Right atrium auricular region (tissue), 2 donors: Measurements from ENCODE around the gene NEDD4L. TPM values are rescaled to one million over a fixed set of nuclear protein-coding genes. Genes with fewer than 3 reads are reported as not detected.
A peak's percentile ranks its signal among the peaks of the same experiment; 100 is the strongest.

Source experiments
- DNase-seq: peaks from one replicate; pipeline ENCODE4 v3.0.0-alpha.2; 2019; ENCODE audit warnings: low spot score
- H3K27ac ChIP-seq, 2 donors: fragments of 200-600 bp; sonication (generic); 1 replicate in 1 of 2; 2 replicates in 1 of 2; pipeline ENCODE4 v1.5.1; 2016 to 2019
- H3K27me3 ChIP-seq, 2 donors: fragments of 200-600 bp; sonication (generic); one replicate each; pipeline versions ENCODE4 v1.5.1 to v1.6.0; 2017 to 2019
- H3K36me3 ChIP-seq: fragments of 200-600 bp; sonication (generic); one replicate; pipeline ENCODE4 v1.5.1; 2016
- H3K4me1 ChIP-seq, 2 donors: fragments of 200-600 bp; sonication (generic); one replicate each; pipeline versions ENCODE4 v1.5.1 to v1.6.0; 2017 to 2019
- H3K4me3 ChIP-seq, 2 donors: fragments of 200-600 bp; sonication (generic); 1 replicate in 1 of 2; 2 replicates in 1 of 2; pipeline ENCODE4 v1.5.1; 2017 to 2019; ENCODE audit warnings: mild to moderate bottlenecking in 1 of 2, moderate library complexity in 1 of 2
- H3K9me3 ChIP-seq, 2 donors: fragments of 200-600 bp; sonication (generic); one replicate each; pipeline ENCODE4 v1.5.1; 2019
- total RNA-seq, 2 donors: library from RNA; depleted of rRNA; stranded (reverse); fragments of >200 nt; gene quantifications; one replicate each; pipeline ENCODE4 v1.1.0, GENCODE V29; 2016
- TF ChIP-seq, protein P1 (sequence below), 2 donors: fragments of 200-600 bp; sonication (generic); IDR thresholded peaks; one replicate each; pipeline ENCODE4 v1.5.1; 2019; ENCODE audit warnings: antibody characterized with exemption in 2 of 2

Gene NEDD4L
- total RNA-seq, 2 donors from 2014 or later, result 45.0 to 68.0 TPM

DNA sequence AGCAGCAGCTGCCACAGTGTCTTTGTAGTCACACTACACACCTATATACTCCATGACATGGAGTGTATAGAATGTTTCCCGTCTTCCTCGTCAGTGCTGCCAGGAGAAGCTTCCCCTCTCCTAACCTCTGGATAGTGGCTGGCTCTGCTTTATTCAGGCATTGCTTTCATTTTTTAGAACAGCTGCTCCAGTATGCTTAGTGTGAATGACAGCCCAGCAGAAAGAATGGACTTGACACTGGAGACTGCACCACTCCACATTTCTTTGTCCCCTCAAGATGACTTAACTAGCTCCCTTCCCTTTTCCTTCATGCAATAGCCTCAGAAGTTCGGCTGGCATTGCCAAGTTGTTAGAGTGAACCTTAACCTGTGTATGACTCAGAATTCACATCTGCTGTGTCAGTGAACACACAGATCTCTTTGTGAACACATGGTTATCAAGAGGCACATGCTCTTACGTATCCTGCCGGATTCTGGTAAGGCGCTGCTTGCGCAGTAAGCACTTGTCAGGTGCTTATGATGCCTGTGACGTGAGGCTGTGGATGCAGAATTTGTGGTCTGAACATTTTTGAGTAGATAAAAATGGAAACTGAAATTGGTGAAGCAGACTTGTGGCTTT is 73.9 kb downstream of the NEDD4L start:
- peak; percentile 71 for DNase-seq
- TF ChIP-seq, protein P1, sequence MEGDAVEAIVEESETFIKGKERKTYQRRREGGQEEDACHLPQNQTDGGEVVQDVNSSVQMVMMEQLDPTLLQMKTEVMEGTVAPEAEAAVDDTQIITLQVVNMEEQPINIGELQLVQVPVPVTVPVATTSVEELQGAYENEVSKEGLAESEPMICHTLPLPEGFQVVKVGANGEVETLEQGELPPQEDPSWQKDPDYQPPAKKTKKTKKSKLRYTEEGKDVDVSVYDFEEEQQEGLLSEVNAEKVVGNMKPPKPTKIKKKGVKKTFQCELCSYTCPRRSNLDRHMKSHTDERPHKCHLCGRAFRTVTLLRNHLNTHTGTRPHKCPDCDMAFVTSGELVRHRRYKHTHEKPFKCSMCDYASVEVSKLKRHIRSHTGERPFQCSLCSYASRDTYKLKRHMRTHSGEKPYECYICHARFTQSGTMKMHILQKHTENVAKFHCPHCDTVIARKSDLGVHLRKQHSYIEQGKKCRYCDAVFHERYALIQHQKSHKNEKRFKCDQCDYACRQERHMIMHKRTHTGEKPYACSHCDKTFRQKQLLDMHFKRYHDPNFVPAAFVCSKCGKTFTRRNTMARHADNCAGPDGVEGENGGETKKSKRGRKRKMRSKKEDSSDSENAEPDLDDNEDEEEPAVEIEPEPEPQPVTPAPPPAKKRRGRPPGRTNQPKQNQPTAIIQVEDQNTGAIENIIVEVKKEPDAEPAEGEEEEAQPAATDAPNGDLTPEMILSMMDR (IDR thresholded peaks at IDR 0.05), result no peak
- Histone ChIP-seq H3K27me3 (no peaks in the 10 kb centered on the region), H3K4me1 (peaks cover 0 to 17% of the 10 kb centered on the region in 2 donors), H3K27ac (peak overlapping the region; percentile 69 to 78), H3K36me3 (no peaks in the 10 kb centered on the region), H3K9me3 (no peaks in the 10 kb centered on the region), H3K4me3 (no peak overlapping the region)

DNA sequence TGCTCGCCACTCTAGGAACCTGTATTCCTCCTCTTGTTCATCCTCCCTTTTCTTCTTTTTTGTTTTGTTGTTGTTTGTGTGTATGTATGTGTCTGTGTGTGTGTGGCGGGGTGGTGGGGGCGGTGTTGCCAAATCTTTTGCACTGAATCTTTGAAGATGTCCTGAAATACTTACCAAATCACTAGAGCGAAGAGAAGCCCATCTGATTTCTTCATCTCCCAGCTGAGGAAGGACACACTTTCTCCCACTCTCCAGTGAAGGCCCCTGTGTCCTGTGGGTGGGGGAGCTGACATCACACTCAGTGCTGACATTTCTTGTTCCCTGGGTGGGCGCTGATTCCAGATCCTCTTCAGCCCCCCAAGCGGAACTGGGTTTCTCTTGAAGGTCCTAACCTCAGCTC is 74.5 kb downstream of the NEDD4L start:
- TF ChIP-seq, protein P1 (IDR thresholded peaks at IDR 0.05), result no peak
- Histone ChIP-seq H3K27me3 (no peaks in the 10 kb centered on the region), H3K27ac (peak overlapping the region; percentile 69 to 78), H3K4me1 (peaks cover 0 to 17% of the 10 kb centered on the region in 2 donors), H3K9me3 (no peaks in the 10 kb centered on the region), H3K4me3 (no peak overlapping the region), H3K36me3 (no peaks in the 10 kb centered on the region)
- no peak for DNase-seq

DNA sequence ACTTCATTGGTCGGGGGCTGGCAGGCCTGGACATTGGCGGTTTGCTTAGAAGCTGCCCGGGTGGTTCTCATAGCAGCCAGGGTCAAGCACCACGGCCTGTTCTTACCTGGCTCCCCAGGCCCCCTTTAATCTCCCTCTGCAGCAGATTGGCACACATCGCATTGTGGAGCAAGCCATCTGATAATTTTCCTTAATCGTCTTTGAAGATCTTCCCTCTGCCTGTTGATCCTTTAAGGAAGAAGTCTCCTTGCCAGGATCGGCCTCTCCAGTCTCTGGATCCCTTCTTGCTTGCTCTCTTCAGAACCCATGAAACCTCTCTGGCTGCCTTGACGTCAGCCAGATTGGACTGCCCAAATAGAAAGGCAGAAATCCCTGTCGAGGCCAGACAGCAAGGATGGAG is 75.8 kb downstream of the NEDD4L start:
- H3K27ac ChIP-seq, result no peak overlapping the region
- H3K27me3 ChIP-seq, result no peaks in the 10 kb centered on the region
- no peak overlapping the region for H3K4me3 ChIP-seq
- peaks cover 0 to 17% of the 10 kb centered on the region in 2 donors for H3K4me1 ChIP-seq
- no peak for DNase-seq
- TF ChIP-seq, protein P1 (IDR thresholded peaks at IDR 0.05), result no peak
- no peaks in the 10 kb centered on the region for H3K36me3 ChIP-seq
- H3K9me3 ChIP-seq, result no peaks in the 10 kb centered on the region

DNA sequence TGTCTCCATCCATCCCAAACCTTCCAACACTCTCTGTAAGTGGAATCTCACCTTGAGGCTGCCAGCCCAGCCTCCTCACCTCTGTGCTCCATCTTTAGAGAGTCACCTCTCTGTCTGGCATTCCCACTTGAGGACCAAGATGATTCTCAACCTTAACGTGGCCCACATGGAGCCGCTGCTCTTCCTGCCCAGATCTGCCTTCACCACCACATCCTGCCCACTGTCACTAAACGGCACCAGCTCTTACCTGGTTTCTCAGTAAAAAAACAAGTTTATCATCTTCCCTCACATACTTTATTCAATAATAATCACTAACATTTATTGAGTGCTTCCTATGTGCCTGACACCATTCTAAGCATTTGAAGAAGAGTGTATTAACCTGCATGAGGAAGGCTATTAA is 80.4 kb downstream of the NEDD4L start:
- Histone ChIP-seq H3K4me1 (no peaks in the 10 kb centered on the region), H3K27me3 (no peaks in the 10 kb centered on the region), H3K36me3 (no peaks in the 10 kb centered on the region), H3K27ac (no peak overlapping the region), H3K4me3 (no peak overlapping the region), H3K9me3 (no peaks in the 10 kb centered on the region)
- no peak for DNase-seq
- TF ChIP-seq, protein P1 (IDR thresholded peaks at IDR 0.05), result no peak

DNA sequence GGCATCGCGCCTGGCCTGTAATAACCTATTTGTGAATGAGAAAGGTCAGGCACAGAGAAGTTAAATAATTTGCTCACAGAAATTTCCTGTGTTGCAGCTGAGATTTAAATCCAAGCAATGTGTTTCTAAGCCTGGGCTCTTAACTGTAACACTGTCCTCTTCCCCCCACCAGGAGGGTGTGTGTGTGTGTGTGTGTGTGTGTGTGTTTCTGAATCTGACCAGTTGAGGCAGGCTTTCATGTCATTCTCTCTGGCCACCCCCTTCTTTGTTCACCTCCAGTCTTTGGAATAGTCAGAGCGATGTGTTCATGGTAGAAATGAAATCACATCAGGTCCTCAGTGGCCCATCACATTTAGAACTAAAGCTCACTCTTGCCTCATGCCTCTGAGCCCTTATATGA is 81.2 kb downstream of the NEDD4L start:
- no peak overlapping the region for H3K27ac ChIP-seq
- no peaks in the 10 kb centered on the region for H3K27me3 ChIP-seq
- no peaks in the 10 kb centered on the region for H3K4me1 ChIP-seq
- no peaks in the 10 kb centered on the region for H3K36me3 ChIP-seq
- TF ChIP-seq, protein P1 (IDR thresholded peaks at IDR 0.05), result no peak
- no peak overlapping the region for H3K4me3 ChIP-seq
- no peak for DNase-seq
- H3K9me3 ChIP-seq, result no peaks in the 10 kb centered on the region

DNA sequence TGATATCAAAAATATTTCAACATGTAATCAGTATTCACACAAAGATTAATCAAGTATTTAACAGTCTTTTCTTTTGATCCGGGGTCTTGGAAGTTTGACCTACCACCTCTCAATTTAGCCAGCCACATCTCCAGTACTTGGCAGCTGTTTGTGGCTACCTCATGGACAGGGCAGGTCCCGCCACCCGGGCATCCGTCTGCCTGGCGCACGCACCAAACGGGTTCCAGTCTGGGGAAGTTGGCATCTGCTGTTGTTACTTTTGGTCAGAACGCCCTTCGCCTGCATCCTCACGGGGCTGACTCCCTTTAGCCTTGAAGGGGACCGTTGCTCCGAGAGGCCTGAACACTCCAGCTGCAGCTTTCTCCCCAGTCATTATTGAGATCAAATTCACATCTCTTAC is 81.7 kb downstream of the NEDD4L start:
- no peaks in the 10 kb centered on the region for H3K9me3 ChIP-seq
- DNase-seq, result no peak
- TF ChIP-seq, protein P1 (IDR thresholded peaks at IDR 0.05), result no peak
- no peaks in the 10 kb centered on the region for H3K27me3 ChIP-seq
- no peaks in the 10 kb centered on the region for H3K36me3 ChIP-seq
- H3K4me1 ChIP-seq, result no peaks in the 10 kb centered on the region
- no peak overlapping the region for H3K27ac ChIP-seq
- no peak overlapping the region for H3K4me3 ChIP-seq
